H1 (cell line): Measurements from ENCODE around the gene MUC2. TPM values are rescaled to one million over a fixed set of nuclear protein-coding genes. Genes with fewer than 3 reads are reported as not detected.

ENCODE experiments used
- CBX5 ChIP-seq: fragments of 300-800, 300-1000 bp; sonication (generic); IDR thresholded peaks from 2 replicates; pipeline ENCODE4 v1.7.1; 2016; ENCODE audit warnings: antibody characterized with exemption, low read length, low read depth
- CTCF ChIP-seq, 3 experiments: IDR thresholded peaks; 1 replicate in 2 of 3; 2 replicates in 1 of 3; pipeline versions ENCODE4 v1.5.1 to v1.6.1; 2011; ENCODE audit warnings: low read length in 3 of 3, mild to moderate bottlenecking in 3 of 3, inconsistent platforms in 2 of 3, low read depth in 1 of 3, moderate library complexity in 1 of 3; ENCODE audit not compliant: insufficient read depth in 1 of 3; ENCODE audit errors: control extremely low read depth in 1 of 3
- POLR2AphosphoS5 ChIP-seq: IDR thresholded peaks from 2 replicates; pipeline ENCODE4 v1.6.1; 2011; ENCODE audit warnings: low read depth, low read length
- polyA plus RNA-seq, 7 experiments: library from polyadenylated mRNA; depleted of rRNA in 3 of 7; stranded (reverse) in 5 of 7; unstranded in 2 of 7; fragments of >200 nt in 5 of 7; fragments of 200-250 nt in 2 of 7; gene quantifications; 1 replicate in 5 of 7; 2 replicates in 1 of 7; 4 replicates in 1 of 7; pipeline versions ENCODE4 v1.2.1 to v1.2.3, GENCODE V29; 2011 to 2013; ENCODE audit warnings: missing spikeins in 2 of 7, mixed read lengths in 2 of 7
- total RNA-seq: library from RNA; stranded (reverse); fragmentation: NEBNext Ultra II Directional; extraction: Animal tissue kit (Norgen Biotek cat#: 25700); gene quantifications from 2 replicates; pipeline ENCODE4 v1.2.1, GENCODE V29; 2021

The MUC2 gene
- total and polyA plus RNA-seq, 2 of the 8 experiments (the other 6 are each of a cell fraction or from before 2014, with no cell fraction given), result not detected

GRCh38 chr11:1089738-1090599 is 15.3 kb downstream of the MUC2 start (continued):
- TF ChIP-seq CTCF (IDR thresholded peaks at IDR 0.05; ENCODE audit: control extremely low read depth in 1 of 3, insufficient read depth in 1 of 3, low read depth in 1 of 3, low read length in 3 of 3) (no peak), CBX5 (no peak), POLR2AphosphoS5 (no peak)
- TF ChIP-seq, all 59 proteins: peak for 0
